OCI-LY7 (cell line): ENCODE data around the gene CNOT1. TPM values are rescaled to one million over a fixed set of nuclear protein-coding genes. Genes with fewer than 3 reads are reported as not detected.

Source experiments
- BruUV-seq: library from RNA; stranded (reverse); fragments of 400-500 nt; replicated peaks from 2 replicates; lab custom pipeline; 2021; lab: Mats Ljungman, UMichigan
- CTCF ChIA-PET: fragments of 300-600 bp; sonication (Branson Sonifier 250); formaldehyde crosslinking; loops from one replicate; lab custom pipeline; 2022; ENCODE audit warnings: antibody characterized with exemption; ENCODE audit not compliant: unreplicated experiment; lab: Charles Lee
- POLR2A ChIA-PET: fragments of 300-600 bp; sonication (Branson Sonifier 250); formaldehyde crosslinking; loops from one replicate; lab custom pipeline; 2022; ENCODE audit warnings: antibody characterized with exemption; lab: Charles Lee
- DNase-seq: peaks from one replicate; pipeline ENCODE4 v3.0.0-alpha.2; 2015; ENCODE audit warnings: low spot score
- H2AFZ ChIP-seq: fragments of 200-600 bp; sonication (generic), shearing (Covaris generic); 2 replicates; pipeline ENCODE4 v1.6.1; 2014; ENCODE audit warnings: mild to moderate bottlenecking, antibody characterized with exemption, low read length, moderate library complexity
- H3K27ac ChIP-seq: fragments of 200-600 bp; sonication (generic); 2 replicates; pipeline ENCODE4 v1.5.1; 2014; ENCODE audit warnings: mixed run types, low read depth, mild to moderate bottlenecking, moderate library complexity, low read length, inconsistent platforms; ENCODE audit not compliant: poor library complexity, severe bottlenecking
- H3K36me3 ChIP-seq: fragments of 200-600 bp; sonication (generic); 2 replicates; pipeline ENCODE4 v1.6.1; 2014; ENCODE audit warnings: mild to moderate bottlenecking, antibody characterized with exemption, low read length, moderate library complexity, mixed read lengths; ENCODE audit not compliant: insufficient read depth
- H3K4me1 ChIP-seq: fragments of 200-600 bp; sonication (generic); 2 replicates; pipeline ENCODE4 v1.5.1; 2014; ENCODE audit warnings: mild to moderate bottlenecking, low read length; ENCODE audit not compliant: insufficient read depth, poor library complexity, severe bottlenecking
- H3K4me2 ChIP-seq: fragments of 200-600 bp; sonication (generic); 2 replicates; pipeline ENCODE4 v1.6.1; 2014; ENCODE audit warnings: mild to moderate bottlenecking, low read length
- H3K4me3 ChIP-seq: fragments of 200-600 bp; sonication (generic); 2 replicates; pipeline ENCODE4 v1.5.1; 2014; ENCODE audit warnings: mild to moderate bottlenecking, low read depth, low read length; ENCODE audit not compliant: poor library complexity, severe bottlenecking
- H3K79me2 ChIP-seq: fragments of 200-600 bp; sonication (generic); 2 replicates; pipeline ENCODE4 v1.6.1; 2016; ENCODE audit warnings: low read depth, mild to moderate bottlenecking, low read length, moderate library complexity, mixed read lengths; ENCODE audit not compliant: insufficient read depth
- H3K9me2 ChIP-seq: fragments of 200-600 bp; sonication (generic); 2 replicates; pipeline ENCODE4 v1.6.1; 2016; ENCODE audit warnings: mild to moderate bottlenecking, low read length, mixed read lengths; ENCODE audit not compliant: insufficient read depth
- H3K9me3 ChIP-seq: fragments of 200-600 bp; sonication (generic); 2 replicates; pipeline ENCODE4 v1.6.1; 2014; ENCODE audit warnings: mild to moderate bottlenecking, mixed run types, low read length, mixed read lengths
- H4K20me1 ChIP-seq: fragments of 200-600 bp; sonication (generic); 2 replicates; pipeline ENCODE4 v1.6.1; 2014; ENCODE audit warnings: mild to moderate bottlenecking, antibody characterized with exemption, low read length, moderate library complexity, mixed read lengths; ENCODE audit not compliant: insufficient read depth
- CTCF ChIP-seq: fragments of 200-600 bp; sonication (generic); conservative IDR thresholded peaks from 2 replicates; pipeline ENCODE4 v1.5.1; 2014; ENCODE audit warnings: mild to moderate bottlenecking, antibody characterized with exemption, low read length, moderate library complexity, mixed read lengths
- EZH2phosphoT487 ChIP-seq: fragments of 200-600 bp; sonication (generic); IDR thresholded peaks from 2 replicates; pipeline ENCODE4 v1.6.1; 2018; ENCODE audit warnings: low read depth, borderline replicate concordance, mild to moderate bottlenecking, mixed run types, antibody characterized with exemption, low read length, moderate library complexity, mixed read lengths
- intact Hi-C: fragments of 100-400 bp; cut with micrococcal nuclease; formaldehyde crosslinking; loops from one replicate; pipeline ENCODE4 v1.10.0; 2022; ENCODE audit not compliant: unreplicated experiment
- total RNA-seq, 2 experiments: library from RNA; depleted of rRNA in 1 of 2; stranded (reverse); fragments of >200 nt in 1 of 2; shearing (Covaris generic) in 1 of 2; gene quantifications; 2 replicates each; pipeline ENCODE4 v1.2.3, GENCODE V29; 2014 to 2022

Gene CNOT1
- total RNA-seq, 2 experiments from 2014 or later: 230 to 288 TPM

- DNase-seq: no peak
- Histone ChIP-seq H2AFZ (no peak overlapping the region), H3K9me3 (no peaks in the 10 kb centered on the region), H3K36me3 (peaks cover 98% of the 10 kb centered on the region), H4K20me1 (0 out of 2 replicates have a peak, but pooled peaks cover 5% of the 10 kb centered on the region), H3K4me1 (no peaks in the 10 kb centered on the region), H3K79me2 (peaks cover 10% of the 10 kb centered on the region; the same call in 1 of the 2 replicates), H3K9me2 (no peaks in the 10 kb centered on the region), H3K4me3 (no peak overlapping the region), H3K4me2 (no peak overlapping the region), H3K27ac (no peak overlapping the region)
- BruUV-seq: no TSS peak
- TF ChIP-seq EZH2phosphoT487 (no peak), CTCF (no peak)
- CTCF ChIA-PET: no interaction called here
- POLR2A ChIA-PET: no interaction called here
- intact Hi-C loops: no loop called here
Observed at GRCh38 chr16:58582133-58582532, 47.5 kb downstream of the CNOT1 start.

- CTCF ChIA-PET: no interaction called here
- no peak overlapping the region for H2AFZ ChIP-seq
- no peaks in the 10 kb centered on the region for H3K9me2 ChIP-seq
- H3K36me3 ChIP-seq: peaks cover 100% of the 10 kb centered on the region
- H3K9me3 ChIP-seq: no peaks in the 10 kb centered on the region
- intact Hi-C loops: loop anchor here (5.0 kb wide), 1 partner anchor 37 kb away; no protein-coding TSS in a partner anchor
- POLR2A ChIA-PET: interaction anchor here (1.0 to 1.4 kb wide), 3 partner anchors 11 to 50 kb away, joined by 3 read pairs; no protein-coding TSS in a partner anchor
- no peak overlapping the region for H3K27ac ChIP-seq
- H3K4me3 ChIP-seq: no peak overlapping the region
- H3K4me1 ChIP-seq: no peaks in the 10 kb centered on the region
- TF ChIP-seq CTCF (no peak), EZH2phosphoT487 (no peak)
- no peak for DNase-seq
- H3K79me2 ChIP-seq: 0 out of 2 replicates have a peak, but pooled peaks cover 2% of the 10 kb centered on the region
- BruUV-seq: no TSS peak
- no peak overlapping the region for H3K4me2 ChIP-seq
- 0 out of 2 replicates have a peak, but pooled peaks cover 5% of the 10 kb centered on the region for H4K20me1 ChIP-seq
Observed at GRCh38 chr16:58579587-58579986, 50.0 kb downstream of the CNOT1 start.

- 0 out of 2 replicates have a peak, but pooled peaks cover 5% of the 10 kb centered on the region for H4K20me1 ChIP-seq
- no peaks in the 10 kb centered on the region for H3K79me2 ChIP-seq
- no peak overlapping the region for H2AFZ ChIP-seq
- no peak overlapping the region for H3K4me2 ChIP-seq
- H3K9me3 ChIP-seq: no peaks in the 10 kb centered on the region
- peaks cover 100% of the 10 kb centered on the region for H3K36me3 ChIP-seq
- H3K9me2 ChIP-seq: no peaks in the 10 kb centered on the region
- no peak overlapping the region for H3K27ac ChIP-seq
- no TSS peak for BruUV-seq
- H3K4me3 ChIP-seq: no peak overlapping the region
- ChIA-PET CTCF (no interaction called here), POLR2A (interaction anchor here (0.6 to 1.5 kb wide), 6 partner anchors 12 to 189 kb away, joined by 3 to 6 read pairs (median 4); no protein-coding TSS in a partner anchor)
- TF ChIP-seq CTCF: no peak
- no peak for TF ChIP-seq EZH2phosphoT487
- intact Hi-C loops: loop anchor here (5.0 kb wide), 1 partner anchor 36 kb away; no protein-coding TSS in a partner anchor
- no peaks in the 10 kb centered on the region for H3K4me1 ChIP-seq
- no peak for DNase-seq
Observed at GRCh38 chr16:58578642-58579041, 51.0 kb downstream of the CNOT1 start.
